HepG2 (cell line): ENCODE results near the gene CCDC85C. TPM values are rescaled to one million over a fixed set of nuclear protein-coding genes. Genes with fewer than 3 reads are reported as not detected.

ENCODE experiments used
- ATAC-seq: fragments of 200-7000 bp; cut with Tn5 transposase; 3 replicates; pipeline ENCODE4 v1.9.1; 2020; ENCODE audit warnings: mild to moderate bottlenecking, moderate library complexity
- BruUV-seq: library from RNA; stranded (reverse); fragments of 400-500 nt; replicated peaks from 2 replicates; lab custom pipeline; 2021; lab: Mats Ljungman, UMichigan
- CTCF ChIA-PET: fragments of 300-600 bp; formaldehyde crosslinking; extraction: SDS; loops from one replicate; lab custom pipeline; 2021; ENCODE audit warnings: low total read pairs, inconsistent platforms, low intra/inter-chr PET ratio; lab: Yijun Ruan, JAX
- POLR2A ChIA-PET: fragments of 350-600 bp; sonication (Branson Sonifier 250); formaldehyde crosslinking; loops from one replicate; lab custom pipeline; 2020; ENCODE audit warnings: antibody characterized with exemption, inconsistent platforms; lab: Yijun Ruan, JAX
- DNase-seq: peaks from one replicate; pipeline ENCODE4 v3.0.0-alpha.2; 2015; ENCODE audit warnings: low spot score
- FAIRE-seq: peaks from 3 replicates; lab custom pipeline; 2011; peaks lifted over from hg19 to GRCh38; lab: Jason Lieb, UNC
- H2AFZ ChIP-seq: one replicate; pipeline ENCODE4 v1.6.1; 2011; ENCODE audit warnings: low read length, inconsistent platforms
- H3K27ac ChIP-seq: fragments of 300-600 bp; 3 replicates; pipeline ENCODE4 v1.8.0; 2011; ENCODE audit warnings: mixed run types, mild to moderate bottlenecking, mixed read lengths, low read length, inconsistent platforms; ENCODE audit not compliant: insufficient read depth; ENCODE audit errors: extremely low read length
- H3K27me3 ChIP-seq, 2 experiments: fragments of 200-600 bp in 1 of 2; 2 replicates in 1 of 2; 3 replicates in 1 of 2; pipeline versions ENCODE4 v1.6.0 to v1.8.0; 2011; ENCODE audit warnings: low read length in 2 of 2, mild to moderate bottlenecking in 2 of 2, moderate library complexity in 2 of 2, inconsistent platforms in 1 of 2; ENCODE audit not compliant: insufficient read depth in 2 of 2, control insufficient read depth in 1 of 2
- H3K36me3 ChIP-seq, 2 experiments: fragments of 200-600 bp in 1 of 2; replicated peaks in 1 of 2; 2 replicates in 1 of 2; 3 replicates in 1 of 2; pipeline versions ENCODE4 v1.5.1 to v1.8.0; 2011; ENCODE audit warnings: low read length in 2 of 2, inconsistent platforms in 1 of 2; ENCODE audit not compliant: insufficient read depth in 2 of 2, control insufficient read depth in 1 of 2
- H3K4me1 ChIP-seq: 2 replicates; pipeline ENCODE4 v1.5.1; 2012; ENCODE audit warnings: low read length, inconsistent platforms; ENCODE audit not compliant: insufficient read depth
- H3K4me2 ChIP-seq: 2 replicates; pipeline ENCODE4 v1.6.0; 2011; ENCODE audit warnings: low read depth, low read length, inconsistent platforms
- H3K4me3 ChIP-seq, 3 experiments: fragments of 200-600 bp in 1 of 3; sonication (generic), shearing (Covaris generic) in 1 of 3; replicated peaks in 1 of 3; 2 replicates each; pipeline ENCODE4 v1.5.1; 2011 to 2016; ENCODE audit warnings: low read length in 3 of 3, inconsistent platforms in 2 of 3, low read depth in 2 of 3, mild to moderate bottlenecking in 2 of 3, control low read depth in 1 of 3, mixed read lengths in 1 of 3; ENCODE audit not compliant: insufficient read depth in 1 of 3
- H3K79me2 ChIP-seq: one replicate; pipeline ENCODE4 v1.6.1; 2011; ENCODE audit warnings: low read length, inconsistent platforms; ENCODE audit not compliant: insufficient read depth
- H3K9ac ChIP-seq: 2 replicates; pipeline ENCODE4 v1.6.0; 2011; ENCODE audit warnings: mild to moderate bottlenecking, low read depth, low read length, inconsistent platforms; ENCODE audit not compliant: insufficient read depth
- H3K9me3 ChIP-seq: 2 replicates; pipeline ENCODE4 v1.5.1; 2012; ENCODE audit warnings: mild to moderate bottlenecking, low read length
- H4K20me1 ChIP-seq: 2 replicates; pipeline ENCODE4 v1.6.0; 2011; ENCODE audit warnings: inconsistent platforms, mild to moderate bottlenecking, low read length, moderate library complexity; ENCODE audit not compliant: insufficient read depth
- ARID5B ChIP-seq: IDR thresholded peaks from 2 replicates; pipeline ENCODE4 v1.4.0; 2020; ENCODE audit warnings: mild to moderate bottlenecking, missing genetic modification reagents
- ATRX ChIP-seq: sonication (generic); formaldehyde crosslinking; IDR thresholded peaks from 2 replicates; pipeline ENCODE4 v1.4.0; 2020; ENCODE audit warnings: missing genetic modification reagents, borderline replicate concordance
- CHD2 ChIP-seq: IDR thresholded peaks from 2 replicates; pipeline ENCODE4 v1.6.1; 2011; ENCODE audit warnings: low read depth, low read length, improper control_type of control experiment
- CSRNP2 ChIP-seq: sonication (generic); formaldehyde crosslinking; conservative IDR thresholded peaks from 2 replicates; pipeline ENCODE4 v1.8.0; 2022; ENCODE audit warnings: low read depth, missing genetic modification reagents
- EP300 ChIP-seq, 3 experiments: sonication (generic) in 1 of 3; formaldehyde crosslinking in 1 of 3; IDR thresholded peaks; 2 replicates each; pipeline versions ENCODE4 v1.5.1 to v1.6.1; 2011 to 2020; ENCODE audit warnings: low read depth in 2 of 3, low read length in 2 of 3, borderline replicate concordance in 1 of 3, improper control_type of control experiment in 1 of 3, mild to moderate bottlenecking in 1 of 3, missing genetic modification reagents in 1 of 3, moderate library complexity in 1 of 3
- ESRRA ChIP-seq: sonication (generic); formaldehyde crosslinking; IDR thresholded peaks from 2 replicates; pipeline ENCODE4 v1.5.1; 2020; ENCODE audit warnings: mild to moderate bottlenecking, low read depth, missing genetic modification reagents
- FOSL1 ChIP-seq: sonication (generic); formaldehyde crosslinking; IDR thresholded peaks from 2 replicates; pipeline ENCODE4 v1.9.0; 2021; ENCODE audit warnings: missing genetic modification reagents, borderline replicate concordance
- PBX3 ChIP-seq: sonication (generic); formaldehyde crosslinking; IDR thresholded peaks from 2 replicates; pipeline ENCODE4 v1.8.1; 2023; ENCODE audit warnings: missing genetic modification reagents, inconsistent platforms, borderline replicate concordance
- PITX1 ChIP-seq: sonication (generic); formaldehyde crosslinking; IDR thresholded peaks from 2 replicates; pipeline ENCODE4 v1.5.1; 2020; ENCODE audit warnings: mild to moderate bottlenecking, missing genetic modification reagents
- SSRP1 ChIP-seq: IDR thresholded peaks from 2 replicates; pipeline ENCODE4 v1.6.1; 2016; ENCODE audit warnings: control low read depth
- THYN1 ChIP-seq: sonication (generic); formaldehyde crosslinking; IDR thresholded peaks from 2 replicates; pipeline ENCODE4 v1.8.1; 2023; ENCODE audit warnings: low read depth, mild to moderate bottlenecking, moderate library complexity, missing genetic modification reagents, borderline replicate concordance
- TOPORS ChIP-seq: sonication (generic); formaldehyde crosslinking; IDR thresholded peaks from 2 replicates; pipeline ENCODE4 v1.8.0; 2023; ENCODE audit warnings: mild to moderate bottlenecking, missing genetic modification reagents
- ZNF101 ChIP-seq: sonication (generic); formaldehyde crosslinking; IDR thresholded peaks from 2 replicates; pipeline ENCODE4 v1.4.0; 2020; ENCODE audit warnings: mild to moderate bottlenecking, low read depth, missing genetic modification reagents, borderline replicate concordance
- ZNF124 ChIP-seq: sonication (generic); formaldehyde crosslinking; IDR thresholded peaks from 2 replicates; pipeline ENCODE4 v1.4.0; 2020; ENCODE audit warnings: missing genetic modification reagents
- ZNF274 ChIP-seq: sonication (generic); formaldehyde crosslinking; IDR thresholded peaks from 2 replicates; pipeline ENCODE4 v1.5.1; 2020; ENCODE audit warnings: mild to moderate bottlenecking, missing genetic modification reagents
- ZNF660 ChIP-seq: sonication (generic); formaldehyde crosslinking; IDR thresholded peaks from 2 replicates; pipeline ENCODE4 v1.5.1; 2020; ENCODE audit warnings: mild to moderate bottlenecking, low read depth, missing genetic modification reagents, borderline replicate concordance
- WGBS: methylation state at CpG from one replicate; pipeline ENCODE4 v1.1.6; 2017; ENCODE audit warnings: low lambda C conversion rate; 5-methylcytosine and 5-hydroxymethylcytosine counted together
- in situ Hi-C: cut with HindIII; loops from 2 replicates; pipeline ENCODE4 v1.10.0; 2017; ENCODE audit warnings: low pct_unique_long_range_greater_than_20kb; ENCODE audit not compliant: extremely low pct_ligation_motif_present
- intact Hi-C: fragments of 100-400 bp; cut with micrococcal nuclease; formaldehyde crosslinking; loops from one replicate; pipeline ENCODE4 v1.10.0; 2022; ENCODE audit not compliant: unreplicated experiment
- polyA plus RNA-seq, 8 experiments: library from polyadenylated mRNA; depleted of rRNA in 3 of 8; stranded (reverse) in 7 of 8; unstranded in 1 of 8; fragments of >200 nt; fragmentation: Illumina TruSeq in 4 of 8; extraction: Trizol in 4 of 8; gene quantifications; 2 replicates each; pipeline versions ENCODE4 v1.2.1 to v1.2.3, GENCODE V29; 2011 to 2016; ENCODE audit warnings: low read depth in 4 of 8, missing spikeins in 1 of 8, mixed read lengths in 1 of 8; ENCODE audit not compliant: insufficient read depth in 1 of 8
- total RNA-seq, 5 experiments: library from RNA; depleted of rRNA; stranded (reverse); fragments of >200 nt; fragmentation: Illumina TruSeq; extraction: Trizol; gene quantifications; 2 replicates each; pipeline ENCODE4 v1.2.3, GENCODE V29; 2016; ENCODE audit warnings: low read depth in 1 of 5

The CCDC85C gene
- total and polyA plus RNA-seq, 2 of the 13 experiments (the other 11 are each of a cell fraction or from before 2014, with no cell fraction given) = 18.8 to 43.8 TPM

- H3K27ac ChIP-seq = peak overlapping the region; percentile 85
- intact Hi-C loops = loop anchor here (2.0 kb wide), 1 partner anchor 14 kb away; no protein-coding TSS in a partner anchor
- ATAC-seq (peak; percentile 64), FAIRE-seq (peak; percentile 90), DNase-seq (peak; percentile 88)
- H3K9ac ChIP-seq = peak overlapping the region; percentile 75
- ChIA-PET POLR2A (interaction anchor here (0.9 to 5.5 kb wide), 13 partner anchors 9 to 72 kb away, joined by 3 to 101 read pairs (median 5); partner anchors contain the start of genes CCDC85C, CCNK and SETD3), CTCF (no interaction called here)
- H3K4me1 ChIP-seq = peaks cover 89% of the 10 kb centered on the region
- H3K27me3 ChIP-seq = no peaks in the 10 kb centered on the region
- H3K9me3 ChIP-seq = no peaks in the 10 kb centered on the region
- WGBS = 6% methylated on average over 3 of the region's 13 CpGs
- peaks cover 9% of the 10 kb centered on the region; the same call in 1 of the 2 replicates for H4K20me1 ChIP-seq
- H3K36me3 ChIP-seq = 0 out of 5 replicates have a peak, but pooled peaks cover 0 to 2% of the 10 kb centered on the region in 2 experiments
- no peak overlapping the region for H2AFZ ChIP-seq
- BruUV-seq = no TSS peak
- peak overlapping the region in 1 of 3 experiments; percentile 44; a peak in 2 of 6 replicates for H3K4me3 ChIP-seq
- in situ Hi-C loops = no loop called here
- peak overlapping the region; percentile 69 for H3K4me2 ChIP-seq
- H3K79me2 ChIP-seq = peaks cover 82% of the 10 kb centered on the region
- no peak for TF ChIP-seq ZNF660 (CRISPR knock-in tag)
- no peak for TF ChIP-seq THYN1 (CRISPR knock-in tag)
- no peak for TF ChIP-seq PBX3
- no peak; the same call in 1 of the 2 replicates for TF ChIP-seq FOSL1 (CRISPR knock-in tag)
- TF ChIP-seq ARID5B = peak; percentile 98
- TF ChIP-seq TOPORS (CRISPR knock-in tag) = peak; percentile 58; the same call in 1 of the 2 replicates
- TF ChIP-seq CSRNP2 = no peak
- peak; percentile 89 to 97 for TF ChIP-seq EP300 (IDR thresholded peaks at IDR 0.05; ENCODE audit: low read depth in 2 of 2, low read length in 2 of 2)
- TF ChIP-seq EP300 (CRISPR knock-in tag; IDR thresholded peaks at IDR 0.05; ENCODE audit: borderline replicate concordance) = peak; percentile 98
- peak; percentile 15; the same call in 1 of the 2 replicates for TF ChIP-seq CHD2
- TF ChIP-seq ATRX = no peak
- peak; percentile 82; the same call in 1 of the 2 replicates for TF ChIP-seq ZNF124
- peak; percentile 99 for TF ChIP-seq ESRRA (CRISPR knock-in tag)
- TF ChIP-seq PITX1 (CRISPR knock-in tag) = peak; percentile 95
- TF ChIP-seq ZNF101 (CRISPR knock-in tag) = peak; percentile 82; the same call in 1 of the 2 replicates
- TF ChIP-seq ZNF274 (CRISPR knock-in tag) = peak; percentile 88
- TF ChIP-seq SSRP1 (CRISPR knock-in tag) = no peak
Observed at GRCh38 chr14:99552572-99553216, 51.3 kb downstream of the CCDC85C start.
